ENCODE measurements around the gene CCDC83. TPM values are rescaled to one million over a fixed set of nuclear protein-coding genes. Genes with fewer than 3 reads are reported as not detected.
"Not testable (repeated sequence)": the region's sequence is repeated elsewhere in the genome, so short reads cannot be mapped to it uniquely, and the experiment has no call there.

CCDC83 gene
- total RNA-seq, 2 experiments from 2014 or later, result not detected

- no peak overlapping the region for H3K4me3 Mint-ChIP-seq
- H3K27me3 Mint-ChIP-seq, result peaks cover 2% of the 10 kb centered on the region
- no peak for DNase-seq
- CTCF ChIA-PET, result interaction anchor here (1.0 to 1.5 kb wide), 3 partner anchors 11 to 196 kb away, joined by 3 to 5 read pairs (median 3); partner anchors contain the start of genes CCDC83 and TMEM126A
- no peak overlapping the region for H3K27ac Mint-ChIP-seq
- H3K4me1 Mint-ChIP-seq, result peaks cover 7% of the 10 kb centered on the region
- H3K36me3 Mint-ChIP-seq (ENCODE audit: low read depth), result peaks cover 8% of the 10 kb centered on the region
- peaks cover 15% of the 10 kb centered on the region for H3K9me3 Mint-ChIP-seq
- POLR2A ChIA-PET, result no interaction called here
These were observed 11.3 kb upstream of the CCDC83 start for GRCh38 chr11:85843929-85844328.

DNA sequence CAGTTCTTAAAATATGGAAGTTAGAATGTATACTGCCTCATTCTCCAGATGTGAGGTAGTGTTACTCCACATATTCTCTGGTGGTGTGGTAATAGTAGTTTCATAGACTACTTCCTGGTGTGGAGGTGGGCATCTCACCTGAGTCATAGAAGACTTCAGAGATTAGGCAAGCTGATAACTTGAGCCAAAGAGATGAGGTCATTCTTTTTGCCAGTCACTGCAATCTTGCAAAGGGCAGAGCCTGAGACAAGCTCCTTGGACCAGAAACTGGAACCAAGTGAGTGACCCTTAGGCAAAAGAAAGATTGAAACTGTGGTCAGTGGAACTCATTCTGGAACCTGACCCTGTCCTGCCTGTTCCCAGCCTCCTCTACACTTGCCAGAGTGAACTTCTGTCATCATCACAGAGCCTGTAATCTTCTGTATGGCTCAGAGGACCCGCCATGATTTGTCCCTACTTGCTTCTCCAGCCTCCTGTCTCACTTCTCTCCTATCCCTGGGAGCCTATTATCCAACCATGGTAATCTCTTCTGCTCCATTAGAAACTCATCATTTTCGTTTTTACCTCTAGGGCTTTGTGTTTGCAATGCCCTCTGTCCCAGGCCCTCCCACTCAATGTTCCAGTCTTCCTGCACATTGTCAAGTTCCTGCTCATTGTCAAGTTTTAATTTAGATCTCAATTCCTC is 10.6 kb upstream of the CCDC83 start:
- POLR2A ChIA-PET, result no interaction called here
- Mint-ChIP-seq H3K4me1 (peaks cover 7% of the 10 kb centered on the region), H3K4me3 (no peak overlapping the region), H3K9me3 (peaks cover 14% of the 10 kb centered on the region), H3K27me3 (peaks cover 2% of the 10 kb centered on the region), H3K36me3 (ENCODE audit: low read depth) (peaks cover 8% of the 10 kb centered on the region), H3K27ac (no peak overlapping the region)
- no peak for DNase-seq
- CTCF ChIA-PET, result interaction anchor here (1.0 kb wide), 2 partner anchors 10 to 18 kb away, joined by 3 to 5 read pairs; partner anchors contain the start of gene CCDC83

GRCh38 chr11:85845124-85845631 is 10.0 kb upstream of the CCDC83 start:
- Mint-ChIP-seq H3K4me1 (peaks cover 7% of the 10 kb centered on the region), H3K4me3 (no peak overlapping the region)
- CTCF ChIA-PET, result interaction anchor here (1.0 to 1.4 kb wide), 2 partner anchors 10 to 19 kb away, joined by 3 to 5 read pairs; partner anchors contain the start of gene CCDC83

GRCh38 chr11:85847436-85847835 is 7.7 kb upstream of the CCDC83 start:
- no peak overlapping the region for H3K4me3 Mint-ChIP-seq
- no peak for DNase-seq
- H3K9me3 Mint-ChIP-seq, result peaks cover 8% of the 10 kb centered on the region
- no peaks in the 10 kb centered on the region for H3K27me3 Mint-ChIP-seq
- peaks cover 12% of the 10 kb centered on the region for H3K36me3 Mint-ChIP-seq (ENCODE audit: low read depth)
- H3K4me1 Mint-ChIP-seq, result peaks cover 9% of the 10 kb centered on the region
- ChIA-PET POLR2A (no interaction called here), CTCF (interaction anchor here (0.6 to 1.6 kb wide), 4 partner anchors 21 to 340 kb away, joined by 3 to 6 read pairs (median 4); partner anchors contain the start of gene CCDC89)
- H3K27ac Mint-ChIP-seq, result no peak overlapping the region

More at GRCh38 chr11:85845124-85845631, 10.0 kb upstream of the CCDC83 start:
- Mint-ChIP-seq H3K9me3 (peaks cover 12% of the 10 kb centered on the region), H3K27me3 (peaks cover 2% of the 10 kb centered on the region), H3K36me3 (ENCODE audit: low read depth) (peaks cover 9% of the 10 kb centered on the region), H3K27ac (no peak overlapping the region)
- POLR2A ChIA-PET, result no interaction called here
- DNase-seq, result no peak

- Mint-ChIP-seq H3K36me3 (ENCODE audit: low read depth) (peaks cover 8% of the 10 kb centered on the region), H3K27me3 (no peaks in the 10 kb centered on the region), H3K4me1 (peaks cover 9% of the 10 kb centered on the region), H3K9me3 (peaks cover 4% of the 10 kb centered on the region), H3K27ac (no peak overlapping the region), H3K4me3 (no peak overlapping the region)
- ChIA-PET CTCF (interaction anchor here (1.6 kb wide), 1 partner anchor 162 kb away, joined by 3 read pairs; the partner anchor contains the start of gene CCDC89), POLR2A (no interaction called here)
- no peak for DNase-seq
These were observed 7.2 kb upstream of the CCDC83 start for GRCh38 chr11:85848006-85848405.

- ChIA-PET CTCF (no interaction called here), POLR2A (no interaction called here)
- H3K27me3 Mint-ChIP-seq, result no peaks in the 10 kb centered on the region
- H3K4me1 Mint-ChIP-seq, result peaks cover 11% of the 10 kb centered on the region
- no peak overlapping the region for H3K4me3 Mint-ChIP-seq
- no peak overlapping the region for H3K27ac Mint-ChIP-seq
- H3K9me3 Mint-ChIP-seq, result peaks cover 4% of the 10 kb centered on the region
- no peak for DNase-seq
- H3K36me3 Mint-ChIP-seq (ENCODE audit: low read depth), result peaks cover 11% of the 10 kb centered on the region
These were observed 6.6 kb upstream of the CCDC83 start for GRCh38 chr11:85848556-85848955.

DNA sequence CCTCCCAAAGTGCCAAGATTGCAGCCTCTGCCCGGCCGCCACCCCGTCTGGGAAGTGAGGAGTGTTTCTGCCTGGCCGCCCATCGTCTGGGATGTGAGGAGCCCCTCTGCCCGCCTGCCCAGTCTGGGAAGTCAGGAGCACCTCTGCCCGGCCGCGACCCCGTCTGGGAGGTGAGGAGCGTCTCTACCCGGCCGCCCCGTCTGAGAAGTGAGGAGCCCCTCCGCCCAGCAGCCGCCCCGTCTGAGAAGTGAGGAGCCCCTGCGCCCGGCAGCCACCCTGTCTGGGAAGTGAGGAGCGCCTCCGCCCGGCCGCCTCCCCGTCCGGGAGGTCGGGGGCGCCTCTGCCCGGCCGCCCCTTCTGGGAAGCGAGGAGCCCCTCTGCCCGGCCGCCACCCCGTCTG is 2.4 kb upstream of the CCDC83 start:
- CTCF ChIA-PET, result interaction anchor here (0.6 kb wide), 1 partner anchor 178 kb away, joined by 3 read pairs; no protein-coding TSS in a partner anchor
- not testable (repeated sequence) for H3K27ac Mint-ChIP-seq

GRCh38 chr11:85853541-85853940 is 1.6 kb upstream of the CCDC83 start:
- peaks cover 11% of the 10 kb centered on the region for H3K36me3 Mint-ChIP-seq (ENCODE audit: low read depth)
- H3K9me3 Mint-ChIP-seq, H3K27me3 Mint-ChIP-seq, CTCF ChIA-PET, DNase-seq, POLR2A ChIA-PET, H3K27ac Mint-ChIP-seq: not testable (repeated sequence)
- peaks cover 18% of the 10 kb centered on the region for H3K4me1 Mint-ChIP-seq
- H3K4me3 Mint-ChIP-seq, result peak overlapping the region; percentile 86

More for the DNA sequence above, 2.4 kb upstream of the CCDC83 start:
- Mint-ChIP-seq H3K36me3 (ENCODE audit: low read depth) (peaks cover 11% of the 10 kb centered on the region), H3K4me1 (peaks cover 18% of the 10 kb centered on the region)
- H3K4me3 Mint-ChIP-seq, POLR2A ChIA-PET, H3K9me3 Mint-ChIP-seq, H3K27me3 Mint-ChIP-seq, DNase-seq: not testable (repeated sequence)

GRCh38 chr11:85854212-85854556 is 999 bp upstream of the CCDC83 start:
- DNase-seq, result no peak
- CTCF ChIA-PET, result interaction anchor here (0.8 to 2.2 kb wide), 57 partner anchors 8 to 952 kb away, joined by 3 to 25 read pairs (median 4); partner anchors contain the start of genes PICALM and TMEM126A

DNA sequence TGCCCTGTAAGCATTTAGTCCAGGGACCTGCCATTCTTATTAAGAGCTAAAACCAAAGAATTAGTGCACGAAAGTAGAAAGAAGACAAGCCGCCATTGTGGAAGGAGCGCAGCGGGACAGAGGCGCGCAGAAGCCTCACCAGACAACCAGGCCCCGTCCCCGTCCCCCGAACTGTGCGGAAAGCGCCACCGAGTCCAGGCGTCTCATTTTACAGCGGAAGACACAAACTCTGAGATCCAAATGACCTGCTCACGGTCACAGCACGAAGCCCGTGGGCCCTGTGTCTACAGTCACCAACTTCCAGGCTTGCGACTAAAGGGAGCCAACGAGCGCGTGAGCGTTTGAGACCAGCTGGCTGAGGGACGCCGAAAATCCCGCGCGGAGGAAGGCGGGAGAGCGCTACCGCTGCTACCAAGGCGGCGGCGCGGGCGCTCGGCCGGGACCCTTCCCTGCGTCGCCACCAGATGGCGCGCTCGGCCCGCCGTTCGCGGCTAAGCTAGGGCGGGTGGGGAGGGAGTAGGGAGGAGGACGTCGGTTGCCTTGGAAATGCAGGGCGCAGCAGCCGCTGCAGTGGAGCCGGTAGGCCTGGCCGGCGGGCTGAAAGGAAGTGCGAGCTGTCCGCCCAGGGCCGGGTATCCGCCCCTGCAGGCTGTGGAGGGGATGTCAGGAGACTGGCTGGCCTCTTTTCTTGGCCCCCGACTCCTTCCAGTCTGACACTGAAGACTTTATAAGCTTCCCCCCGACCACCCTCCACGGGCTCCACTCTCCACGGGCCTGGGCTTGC is 434 bp upstream of the CCDC83 start:
- DNase-seq, result peak; percentile 88
- Mint-ChIP-seq H3K36me3 (ENCODE audit: low read depth) (peaks cover 11% of the 10 kb centered on the region), H3K27me3 (peaks cover 3% of the 10 kb centered on the region), H3K4me3 (peak overlapping the region; percentile 86), H3K9me3 (peaks cover 4% of the 10 kb centered on the region), H3K4me1 (peaks cover 18% of the 10 kb centered on the region), H3K27ac (peak overlapping the region; percentile 93)
- CTCF ChIA-PET, result interaction anchor here (0.5 to 2.2 kb wide), 85 partner anchors 9 to 1352 kb away, joined by 3 to 25 read pairs (median 3); partner anchors contain the start of genes CCDC89, PICALM and TMEM126A
- POLR2A ChIA-PET, result interaction anchor here (0.6 kb wide), 1 partner anchor 155 kb away, joined by 9 read pairs; no protein-coding TSS in a partner anchor

More at GRCh38 chr11:85854212-85854556, 999 bp upstream of the CCDC83 start:
- no peaks in the 10 kb centered on the region for H3K27me3 Mint-ChIP-seq
- peak overlapping the region; percentile 93 for H3K27ac Mint-ChIP-seq
- H3K4me1 Mint-ChIP-seq, result peaks cover 18% of the 10 kb centered on the region
- POLR2A ChIA-PET, result interaction anchor here (0.6 kb wide), 1 partner anchor 154 kb away, joined by 9 read pairs; no protein-coding TSS in a partner anchor
- H3K9me3 Mint-ChIP-seq, result peaks cover 4% of the 10 kb centered on the region
- H3K36me3 Mint-ChIP-seq (ENCODE audit: low read depth), result peaks cover 11% of the 10 kb centered on the region
- H3K4me3 Mint-ChIP-seq, result peak overlapping the region; percentile 86

DNA sequence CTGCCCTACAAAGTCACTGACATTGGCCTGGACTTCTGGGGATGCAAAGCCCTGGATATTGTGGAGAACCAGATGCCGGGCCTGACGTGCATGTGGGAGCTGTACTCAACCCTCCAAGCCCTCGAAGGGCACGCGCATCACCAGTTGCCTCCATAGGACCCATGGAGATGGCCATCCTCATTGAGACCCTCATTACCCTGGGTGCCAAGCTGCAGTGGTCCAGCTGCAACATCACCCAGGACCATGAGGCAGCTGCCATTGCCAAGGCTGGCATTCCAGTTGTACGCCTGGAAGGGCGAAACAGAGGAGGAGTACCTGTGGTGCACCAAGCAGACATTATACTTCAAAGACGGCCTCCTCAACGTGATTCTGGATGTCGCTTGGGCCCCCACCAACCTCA is 1.9 kb downstream of the CCDC83 start:
- Mint-ChIP-seq H3K27ac (no peak overlapping the region), H3K4me1 (peaks cover 16% of the 10 kb centered on the region), H3K36me3 (ENCODE audit: low read depth) (peaks cover 6% of the 10 kb centered on the region), H3K4me3 (no peak overlapping the region), H3K27me3 (peaks cover 6% of the 10 kb centered on the region), H3K9me3 (no peaks in the 10 kb centered on the region)
- DNase-seq, result no peak
- ChIA-PET POLR2A (no interaction called here), CTCF (interaction anchor here (1.1 kb wide), 1 partner anchor 9 kb away, joined by 3 read pairs; no protein-coding TSS in a partner anchor)

- H3K4me1 Mint-ChIP-seq; POLR2A ChIA-PET; DNase-seq; H3K27ac Mint-ChIP-seq; H3K36me3 Mint-ChIP-seq (ENCODE audit: low read depth); H3K4me3 Mint-ChIP-seq; H3K9me3 Mint-ChIP-seq: not testable (repeated sequence)
- CTCF ChIA-PET, result interaction anchor here (0.6 kb wide), 1 partner anchor 693 kb away, joined by 3 read pairs; no protein-coding TSS in a partner anchor
- H3K27me3 Mint-ChIP-seq, result peaks cover 15% of the 10 kb centered on the region
These were observed 4.4 kb downstream of the CCDC83 start for GRCh38 chr11:85859541-85859940.
